Stimulated activated CD4-positive, alpha-beta T cell treated with anti-CD3 and anti-CD28 coated beads, Interleukin-15, amount 100 ng/mL, for 24 hours (primary cell): ENCODE data around the gene SYT6.
"Not testable (repeated sequence)": the region's sequence is repeated elsewhere in the genome, so short reads cannot be mapped to it uniquely, and the experiment has no call there.

Source experiments
- DNase-seq: peaks from one replicate; pipeline ENCODE4 v3.0.0-alpha.2; 2020

SYT6 gene

GRCh38 chr1:114091711-114092110 lies 62.0 kb downstream of the SYT6 start:
- DNase-seq: no peak

- DNase-seq: no peak
Observed at GRCh38 chr1:114090738-114091505, 62.7 kb downstream of the SYT6 start.

- DNase-seq: no peak
Observed at GRCh38 chr1:114089502-114090138, 64.0 kb downstream of the SYT6 start.

- DNase-seq: no peak
Observed at GRCh38 chr1:114088392-114089299, 65.0 kb downstream of the SYT6 start.

- no peak for DNase-seq
Observed at GRCh38 chr1:114087495-114087894, 66.2 kb downstream of the SYT6 start.

GRCh38 chr1:114086601-114087368 lies 66.9 kb downstream of the SYT6 start:
- DNase-seq: no peak

- DNase-seq: no peak
Observed at GRCh38 chr1:114082867-114083585, 70.6 kb downstream of the SYT6 start.

GRCh38 chr1:114082304-114082630 lies 71.4 kb downstream of the SYT6 start:
- no peak for DNase-seq

GRCh38 chr1:114081437-114082303 lies 72.0 kb downstream of the SYT6 start:
- no peak for DNase-seq

GRCh38 chr1:114080511-114081436 lies 72.9 kb downstream of the SYT6 start:
- no peak for DNase-seq

- no peak for DNase-seq
Observed at GRCh38 chr1:114079596-114080190, 74.0 kb downstream of the SYT6 start.

- DNase-seq: no peak
Observed at GRCh38 chr1:114078116-114078515, 75.6 kb downstream of the SYT6 start.

GRCh38 chr1:114077188-114077587 lies 76.5 kb downstream of the SYT6 start:
- DNase-seq: no peak

GRCh38 chr1:114076308-114076707 lies 77.4 kb downstream of the SYT6 start:
- DNase-seq: no peak

GRCh38 chr1:114075546-114076242 lies 78.0 kb downstream of the SYT6 start:
- no peak for DNase-seq

GRCh38 chr1:114075105-114075504 lies 78.6 kb downstream of the SYT6 start:
- DNase-seq: no peak

- DNase-seq: no peak
Observed at GRCh38 chr1:114072246-114072645, 81.4 kb downstream of the SYT6 start.

GRCh38 chr1:114069762-114070161 lies 83.9 kb downstream of the SYT6 start:
- not testable (repeated sequence) for DNase-seq

- not testable (repeated sequence) for DNase-seq
Observed at GRCh38 chr1:114068684-114069083, 85.0 kb downstream of the SYT6 start.
